Ishikawa (cell line): Measurements from ENCODE around the gene ATP2B1.

Experiments
- CEBPB ChIP-seq: IDR thresholded peaks from 2 replicates; pipeline ENCODE4 v1.6.1; 2012
- CREB1 ChIP-seq: IDR thresholded peaks from 2 replicates; pipeline ENCODE4 v1.6.1; 2012; ENCODE audit warnings: low read depth
- EGR1 ChIP-seq: IDR thresholded peaks from 2 replicates; pipeline ENCODE4 v1.6.1; 2012
- EP300 ChIP-seq: IDR thresholded peaks from 2 replicates; pipeline ENCODE4 v1.6.1; 2012; ENCODE audit warnings: borderline replicate concordance
- FOXM1 ChIP-seq: IDR thresholded peaks from 2 replicates; pipeline ENCODE4 v1.6.1; 2012; ENCODE audit warnings: low read depth, borderline replicate concordance
- MAX ChIP-seq: IDR thresholded peaks from 2 replicates; pipeline ENCODE4 v1.6.1; 2012
- NFIC ChIP-seq: IDR thresholded peaks from 2 replicates; pipeline ENCODE4 v1.6.1; 2012
- RAD21 ChIP-seq: IDR thresholded peaks from 2 replicates; pipeline ENCODE4 v1.6.1; 2012; ENCODE audit warnings: low read depth
- REST ChIP-seq: IDR thresholded peaks from 2 replicates; pipeline ENCODE4 v1.6.1; 2012; ENCODE audit warnings: low read depth, mild to moderate bottlenecking
- TAF1 ChIP-seq: IDR thresholded peaks from 2 replicates; pipeline ENCODE4 v1.6.1; 2012; ENCODE audit warnings: low read depth, mild to moderate bottlenecking
- TEAD4 ChIP-seq: IDR thresholded peaks from 2 replicates; pipeline ENCODE4 v1.6.1; 2012
- YY1 ChIP-seq: IDR thresholded peaks from 2 replicates; pipeline ENCODE4 v1.6.1; 2012; ENCODE audit warnings: low read depth

DNA sequence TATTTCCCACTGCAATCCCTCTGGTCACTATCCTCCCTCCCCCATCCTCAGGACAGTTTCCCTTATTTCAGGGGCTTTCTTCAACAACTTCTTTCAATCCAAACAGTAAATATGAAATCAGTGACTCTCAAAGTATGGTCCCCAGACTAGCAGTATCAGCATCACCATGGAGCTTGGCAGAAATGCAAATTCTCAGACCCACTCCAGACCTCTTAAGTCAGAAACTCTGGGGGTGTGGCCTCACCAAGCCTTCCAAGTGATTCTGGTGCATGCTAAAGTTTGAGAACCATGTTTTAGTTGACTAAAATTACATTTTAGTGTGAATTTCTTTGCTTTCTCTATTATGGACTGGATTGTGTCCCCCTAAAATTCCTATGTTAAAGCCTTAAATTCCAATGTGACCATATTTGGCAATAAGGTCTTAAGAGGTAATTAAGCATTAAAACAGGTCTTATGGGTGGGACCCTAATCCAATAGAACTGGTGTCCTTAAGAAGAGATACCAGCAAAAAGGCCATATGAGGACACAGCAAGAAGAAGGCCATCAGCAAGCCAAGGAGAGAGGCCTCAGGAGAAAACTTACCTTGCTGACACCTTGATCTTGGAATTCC lies 23.2 kb downstream of the ATP2B1 start:
- TF ChIP-seq FOXM1 (no peak), EP300 (no peak), TAF1 (no peak), RAD21 (no peak), CEBPB (no peak), TEAD4 (no peak), MAX (no peak), REST (no peak), EGR1 (no peak), YY1 (no peak), NFIC (no peak), CREB1 (no peak)
